Liver (tissue), 9 donors: ENCODE data around the gene ITGA7. TPM values are rescaled to one million over a fixed set of nuclear protein-coding genes. Genes with fewer than 3 reads are reported as not detected.

ENCODE experiments used
- DNase-seq: peaks from one replicate; pipeline ENCODE4 v3.0.0-alpha.2; 2017; ENCODE audit warnings: low spot score
- H3K27ac ChIP-seq, 2 donors: one replicate each; pipeline ENCODE4 v1.7.0; 2013; ENCODE audit warnings: inconsistent platforms in 2 of 2, low read length in 2 of 2, control low read depth in 1 of 2, low read depth in 1 of 2, mild to moderate bottlenecking in 1 of 2
- H3K27me3 ChIP-seq, 4 donors: one replicate each; pipeline versions ENCODE4 v1.6.1 to v1.7.0; 2013; ENCODE audit warnings: low read length in 3 of 4, inconsistent platforms in 1 of 4, mild to moderate bottlenecking in 1 of 4, moderate library complexity in 1 of 4; ENCODE audit not compliant: control insufficient read depth in 4 of 4, insufficient read depth in 4 of 4
- H3K36me3 ChIP-seq, 4 donors: one replicate each; pipeline versions ENCODE4 v1.6.1 to v1.7.0; 2013; ENCODE audit warnings: low read length in 3 of 4, mild to moderate bottlenecking in 3 of 4, low read depth in 1 of 4, moderate library complexity in 1 of 4; ENCODE audit not compliant: control insufficient read depth in 4 of 4, insufficient read depth in 3 of 4
- H3K4me1 ChIP-seq, 4 donors: one replicate each; pipeline versions ENCODE4 v1.6.1 to v1.7.0; 2013; ENCODE audit warnings: low read length in 3 of 4, mild to moderate bottlenecking in 3 of 4, moderate library complexity in 1 of 4; ENCODE audit not compliant: control insufficient read depth in 4 of 4, insufficient read depth in 4 of 4
- H3K4me3 ChIP-seq, 3 donors: one replicate each; pipeline versions ENCODE4 v1.6.1 to v1.7.0; 2013; ENCODE audit warnings: low read length in 3 of 3, control low read depth in 1 of 3, low read depth in 1 of 3, mild to moderate bottlenecking in 1 of 3
- H3K9ac ChIP-seq, 2 donors: one replicate each; pipeline ENCODE4 v1.7.0; 2013; ENCODE audit warnings: low read length in 2 of 2, mild to moderate bottlenecking in 2 of 2, moderate library complexity in 2 of 2, control low read depth in 1 of 2, low read depth in 1 of 2
- H3K9me3 ChIP-seq, 4 donors: one replicate each; pipeline versions ENCODE4 v1.6.1 to v1.7.0; 2013; ENCODE audit warnings: low read length in 3 of 4; ENCODE audit not compliant: control insufficient read depth in 4 of 4
- EGR1 ChIP-seq, 2 donors: IDR thresholded peaks; 2 replicates each; pipeline ENCODE4 v1.6.1; 2016 to 2018; ENCODE audit warnings: antibody characterized with exemption in 2 of 2, low read depth in 2 of 2
- FOXA1 ChIP-seq: IDR thresholded peaks from 2 replicates; pipeline ENCODE4 v1.6.1; 2016; ENCODE audit warnings: antibody characterized with exemption
- FOXA2 ChIP-seq: IDR thresholded peaks from 2 replicates; pipeline ENCODE4 v1.6.1; 2016; ENCODE audit warnings: antibody characterized with exemption
- GABPA ChIP-seq, 2 donors: IDR thresholded peaks in 1 of 2; conservative IDR thresholded peaks in 1 of 2; 2 replicates each; pipeline ENCODE4 v1.6.1; 2016; ENCODE audit warnings: antibody characterized with exemption in 2 of 2, mild to moderate bottlenecking in 1 of 2, moderate library complexity in 1 of 2
- HNF4A ChIP-seq, 2 donors: conservative IDR thresholded peaks; 2 replicates each; pipeline ENCODE4 v1.6.1; 2016; ENCODE audit warnings: antibody characterized with exemption in 2 of 2, mild to moderate bottlenecking in 2 of 2
- HNF4G ChIP-seq: IDR thresholded peaks from 2 replicates; pipeline ENCODE4 v1.6.1; 2016; ENCODE audit warnings: antibody characterized with exemption
- JUND ChIP-seq, 2 donors: IDR thresholded peaks; 2 replicates each; pipeline ENCODE4 v1.6.1; 2016; ENCODE audit warnings: antibody characterized with exemption in 2 of 2
- NR2F2 ChIP-seq: IDR thresholded peaks from 2 replicates; pipeline ENCODE4 v1.6.1; 2016; ENCODE audit warnings: antibody characterized with exemption
- RAD21 ChIP-seq, 2 donors: IDR thresholded peaks; 2 replicates each; pipeline ENCODE4 v1.6.1; 2016; ENCODE audit warnings: antibody characterized with exemption in 2 of 2, mild to moderate bottlenecking in 2 of 2
- RXRA ChIP-seq, 2 donors: IDR thresholded peaks; 2 replicates each; pipeline ENCODE4 v1.6.1; 2017 to 2018; ENCODE audit warnings: antibody characterized with exemption in 2 of 2, mild to moderate bottlenecking in 1 of 2
- SP1 ChIP-seq: IDR thresholded peaks from 2 replicates; pipeline ENCODE4 v1.6.1; 2018; ENCODE audit warnings: antibody characterized with exemption, mild to moderate bottlenecking
- TAF1 ChIP-seq: conservative IDR thresholded peaks from 2 replicates; pipeline ENCODE4 v1.6.1; 2016; ENCODE audit warnings: antibody characterized with exemption, mild to moderate bottlenecking
- YY1 ChIP-seq: IDR thresholded peaks from 2 replicates; pipeline ENCODE4 v1.6.1; 2016; ENCODE audit warnings: antibody characterized with exemption, mild to moderate bottlenecking
- WGBS: extraction: QIAGEN DNeasy Blood & Tissue Kit; methylation state at CpG from one replicate; pipeline ENCODE4 v1.1.7; 2013; 5-methylcytosine and 5-hydroxymethylcytosine counted together
- polyA plus RNA-seq, 2 donors: library from polyadenylated mRNA; stranded (reverse) in 1 of 2; unstranded in 1 of 2; fragments of 200-250 nt in 1 of 2; fragments of >200 nt in 1 of 2; fragmentation: Nextera tagmentation in 1 of 2; extraction: Ambion mirVana in 1 of 2; gene quantifications; one replicate each; pipeline versions ENCODE4 v1.2.1 to v1.2.3, GENCODE V29; 2013 to 2015
- total RNA-seq, 2 donors: library from RNA; depleted of rRNA; stranded (reverse); fragments of >200 nt; gene quantifications; one replicate each; pipeline ENCODE4 v1.2.3, GENCODE V29; 2014
- TF ChIP-seq, protein P1 (sequence below): fragments of 150-350 bp; IDR thresholded peaks from 2 replicates; pipeline ENCODE4 v1.5.1; 2017; ENCODE audit warnings: improper control_type of control experiment, low read depth, low read length; ENCODE audit not compliant: missing input control
- TF ChIP-seq, protein P2 (sequence below): IDR thresholded peaks from 2 replicates; pipeline ENCODE4 v1.6.1; 2016; ENCODE audit warnings: antibody characterized with exemption
- TF ChIP-seq, protein P3 (sequence below): IDR thresholded peaks from 2 replicates; pipeline ENCODE4 v1.6.1; 2016; ENCODE audit warnings: antibody characterized with exemption, mild to moderate bottlenecking
- TF ChIP-seq, protein P4 (sequence below): IDR thresholded peaks from 2 replicates; pipeline ENCODE4 v1.6.1; 2016; ENCODE audit warnings: antibody characterized with exemption
- donor health status: healthy.
- donor health status: healthy.
- donor health status: healthy.
- donor health status: healthy.
- donor health status: healthy.

Gene ITGA7
- total and polyA plus RNA-seq, 4 donors: 0.98 to 4.9 (median 3.3) TPM

DNA sequence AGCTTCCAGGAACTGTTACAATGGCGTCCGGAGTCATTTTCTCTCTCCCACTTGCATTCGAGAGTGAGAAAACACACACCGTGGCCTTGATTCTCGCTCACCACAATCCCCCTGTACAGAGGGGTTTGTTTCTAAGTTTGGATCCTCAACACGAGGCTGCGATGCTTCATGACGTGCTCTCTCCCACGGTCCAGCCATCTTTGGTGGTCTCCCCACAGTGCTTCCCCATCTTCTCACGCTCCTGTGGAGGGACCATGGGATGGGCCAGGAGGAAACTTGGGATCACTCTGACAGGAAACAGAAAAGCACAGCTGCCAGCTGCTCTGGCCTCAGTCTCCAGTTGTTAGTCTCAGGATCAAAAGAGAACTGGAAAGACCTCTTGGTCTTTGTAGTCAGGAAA, 42.9 kb downstream of the ITGA7 start:
- Histone ChIP-seq H3K27ac (no peak overlapping the region), H3K9ac (no peak overlapping the region), H3K9me3 (no peaks in the 10 kb centered on the region), H3K36me3 (no peaks in the 10 kb centered on the region), H3K27me3 (no peaks in the 10 kb centered on the region), H3K4me1 (no peaks in the 10 kb centered on the region), H3K4me3 (no peak overlapping the region)
- no peak for DNase-seq
- 89% methylated on average over 10 of the region's 10 CpGs for WGBS
- TF ChIP-seq SP1 (no peak), HNF4G (no peak), FOXA1 (no peak), JUND (IDR thresholded peaks at IDR 0.05) (no peak), RAD21 (IDR thresholded peaks at IDR 0.05) (no peak), GABPA (IDR thresholded peaks at IDR 0.05 in 1 of 2, conservative IDR thresholded peaks at IDR 0.05 in 1 of 2) (no peak), RXRA (IDR thresholded peaks at IDR 0.05) (no peak), YY1 (no peak), HNF4A (conservative IDR thresholded peaks at IDR 0.05) (no peak), TAF1 (no peak), EGR1 (IDR thresholded peaks at IDR 0.05; ENCODE audit: low read depth in 2 of 2) (no peak)
- TF ChIP-seq, protein P1, sequence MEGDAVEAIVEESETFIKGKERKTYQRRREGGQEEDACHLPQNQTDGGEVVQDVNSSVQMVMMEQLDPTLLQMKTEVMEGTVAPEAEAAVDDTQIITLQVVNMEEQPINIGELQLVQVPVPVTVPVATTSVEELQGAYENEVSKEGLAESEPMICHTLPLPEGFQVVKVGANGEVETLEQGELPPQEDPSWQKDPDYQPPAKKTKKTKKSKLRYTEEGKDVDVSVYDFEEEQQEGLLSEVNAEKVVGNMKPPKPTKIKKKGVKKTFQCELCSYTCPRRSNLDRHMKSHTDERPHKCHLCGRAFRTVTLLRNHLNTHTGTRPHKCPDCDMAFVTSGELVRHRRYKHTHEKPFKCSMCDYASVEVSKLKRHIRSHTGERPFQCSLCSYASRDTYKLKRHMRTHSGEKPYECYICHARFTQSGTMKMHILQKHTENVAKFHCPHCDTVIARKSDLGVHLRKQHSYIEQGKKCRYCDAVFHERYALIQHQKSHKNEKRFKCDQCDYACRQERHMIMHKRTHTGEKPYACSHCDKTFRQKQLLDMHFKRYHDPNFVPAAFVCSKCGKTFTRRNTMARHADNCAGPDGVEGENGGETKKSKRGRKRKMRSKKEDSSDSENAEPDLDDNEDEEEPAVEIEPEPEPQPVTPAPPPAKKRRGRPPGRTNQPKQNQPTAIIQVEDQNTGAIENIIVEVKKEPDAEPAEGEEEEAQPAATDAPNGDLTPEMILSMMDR: no peak
- TF ChIP-seq, protein P2, sequence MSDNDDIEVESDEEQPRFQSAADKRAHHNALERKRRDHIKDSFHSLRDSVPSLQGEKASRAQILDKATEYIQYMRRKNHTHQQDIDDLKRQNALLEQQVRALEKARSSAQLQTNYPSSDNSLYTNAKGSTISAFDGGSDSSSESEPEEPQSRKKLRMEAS: no peak

DNA sequence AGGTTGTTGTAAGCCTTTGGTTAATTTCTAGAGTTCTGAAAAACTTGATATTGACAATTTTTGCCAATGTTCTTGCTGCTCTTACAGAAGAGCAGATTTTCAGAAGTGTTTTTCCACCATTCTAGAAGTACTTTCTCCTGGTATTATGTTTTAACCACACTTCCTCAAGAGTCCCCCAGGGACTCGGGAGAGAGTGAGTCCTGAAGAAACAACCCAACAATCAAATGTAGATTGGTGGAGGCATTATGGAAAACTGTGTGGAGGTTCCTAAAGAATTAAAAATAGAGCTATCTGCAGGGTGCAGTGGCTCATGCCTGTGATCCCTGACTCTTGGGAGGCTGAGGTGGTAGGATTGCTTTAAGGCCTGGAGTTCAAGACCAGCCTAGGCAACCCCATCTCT, 44.3 kb downstream of the ITGA7 start:
- no peaks in the 10 kb centered on the region for H3K36me3 ChIP-seq
- 67% methylated on average over 1 of the region's 1 CpG for WGBS
- TF ChIP-seq JUND (IDR thresholded peaks at IDR 0.05): no peak
- TF ChIP-seq GABPA (IDR thresholded peaks at IDR 0.05 in 1 of 2, conservative IDR thresholded peaks at IDR 0.05 in 1 of 2): no peak
- TF ChIP-seq, protein P3, sequence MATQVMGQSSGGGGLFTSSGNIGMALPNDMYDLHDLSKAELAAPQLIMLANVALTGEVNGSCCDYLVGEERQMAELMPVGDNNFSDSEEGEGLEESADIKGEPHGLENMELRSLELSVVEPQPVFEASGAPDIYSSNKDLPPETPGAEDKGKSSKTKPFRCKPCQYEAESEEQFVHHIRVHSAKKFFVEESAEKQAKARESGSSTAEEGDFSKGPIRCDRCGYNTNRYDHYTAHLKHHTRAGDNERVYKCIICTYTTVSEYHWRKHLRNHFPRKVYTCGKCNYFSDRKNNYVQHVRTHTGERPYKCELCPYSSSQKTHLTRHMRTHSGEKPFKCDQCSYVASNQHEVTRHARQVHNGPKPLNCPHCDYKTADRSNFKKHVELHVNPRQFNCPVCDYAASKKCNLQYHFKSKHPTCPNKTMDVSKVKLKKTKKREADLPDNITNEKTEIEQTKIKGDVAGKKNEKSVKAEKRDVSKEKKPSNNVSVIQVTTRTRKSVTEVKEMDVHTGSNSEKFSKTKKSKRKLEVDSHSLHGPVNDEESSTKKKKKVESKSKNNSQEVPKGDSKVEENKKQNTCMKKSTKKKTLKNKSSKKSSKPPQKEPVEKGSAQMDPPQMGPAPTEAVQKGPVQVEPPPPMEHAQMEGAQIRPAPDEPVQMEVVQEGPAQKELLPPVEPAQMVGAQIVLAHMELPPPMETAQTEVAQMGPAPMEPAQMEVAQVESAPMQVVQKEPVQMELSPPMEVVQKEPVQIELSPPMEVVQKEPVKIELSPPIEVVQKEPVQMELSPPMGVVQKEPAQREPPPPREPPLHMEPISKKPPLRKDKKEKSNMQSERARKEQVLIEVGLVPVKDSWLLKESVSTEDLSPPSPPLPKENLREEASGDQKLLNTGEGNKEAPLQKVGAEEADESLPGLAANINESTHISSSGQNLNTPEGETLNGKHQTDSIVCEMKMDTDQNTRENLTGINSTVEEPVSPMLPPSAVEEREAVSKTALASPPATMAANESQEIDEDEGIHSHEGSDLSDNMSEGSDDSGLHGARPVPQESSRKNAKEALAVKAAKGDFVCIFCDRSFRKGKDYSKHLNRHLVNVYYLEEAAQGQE: no peak
- TF ChIP-seq RAD21 (IDR thresholded peaks at IDR 0.05): no peak
- no peak for TF ChIP-seq SP1
- TF ChIP-seq RXRA (IDR thresholded peaks at IDR 0.05): no peak
- TF ChIP-seq NR2F2: no peak
- no peak for TF ChIP-seq TAF1
- no peak for TF ChIP-seq FOXA1
- TF ChIP-seq HNF4G: no peak
- no peak for TF ChIP-seq YY1
- TF ChIP-seq FOXA2: no peak
- TF ChIP-seq, protein P1: no peak
- no peak for TF ChIP-seq HNF4A (conservative IDR thresholded peaks at IDR 0.05)
- TF ChIP-seq, protein P4, sequence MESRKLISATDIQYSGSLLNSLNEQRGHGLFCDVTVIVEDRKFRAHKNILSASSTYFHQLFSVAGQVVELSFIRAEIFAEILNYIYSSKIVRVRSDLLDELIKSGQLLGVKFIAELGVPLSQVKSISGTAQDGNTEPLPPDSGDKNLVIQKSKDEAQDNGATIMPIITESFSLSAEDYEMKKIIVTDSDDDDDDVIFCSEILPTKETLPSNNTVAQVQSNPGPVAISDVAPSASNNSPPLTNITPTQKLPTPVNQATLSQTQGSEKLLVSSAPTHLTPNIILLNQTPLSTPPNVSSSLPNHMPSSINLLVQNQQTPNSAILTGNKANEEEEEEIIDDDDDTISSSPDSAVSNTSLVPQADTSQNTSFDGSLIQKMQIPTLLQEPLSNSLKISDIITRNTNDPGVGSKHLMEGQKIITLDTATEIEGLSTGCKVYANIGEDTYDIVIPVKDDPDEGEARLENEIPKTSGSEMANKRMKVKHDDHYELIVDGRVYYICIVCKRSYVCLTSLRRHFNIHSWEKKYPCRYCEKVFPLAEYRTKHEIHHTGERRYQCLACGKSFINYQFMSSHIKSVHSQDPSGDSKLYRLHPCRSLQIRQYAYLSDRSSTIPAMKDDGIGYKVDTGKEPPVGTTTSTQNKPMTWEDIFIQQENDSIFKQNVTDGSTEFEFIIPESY: no peak
- TF ChIP-seq, protein P2: no peak

More for the DNA sequence above, 44.3 kb downstream of the ITGA7 start:
- DNase-seq: no peak
- H3K27me3 ChIP-seq: no peaks in the 10 kb centered on the region
- H3K4me3 ChIP-seq: no peak overlapping the region
- H3K27ac ChIP-seq: no peak overlapping the region
- no peak overlapping the region for H3K9ac ChIP-seq
- H3K9me3 ChIP-seq: no peaks in the 10 kb centered on the region
- peaks cover 0 to 9% (median 3%) of the 10 kb centered on the region in 4 donors for H3K4me1 ChIP-seq
